Ishikawa (cell line): ENCODE results near the gene HMGN3.

Experiments
- CREB1 ChIP-seq: IDR thresholded peaks from 2 replicates; pipeline ENCODE4 v1.6.1; 2012; ENCODE audit warnings: low read depth
- EP300 ChIP-seq: IDR thresholded peaks from 2 replicates; pipeline ENCODE4 v1.6.1; 2012; ENCODE audit warnings: borderline replicate concordance
- NFIC ChIP-seq: IDR thresholded peaks from 2 replicates; pipeline ENCODE4 v1.6.1; 2012
- RAD21 ChIP-seq: IDR thresholded peaks from 2 replicates; pipeline ENCODE4 v1.6.1; 2012; ENCODE audit warnings: low read depth
- TEAD4 ChIP-seq: IDR thresholded peaks from 2 replicates; pipeline ENCODE4 v1.6.1; 2012

DNA sequence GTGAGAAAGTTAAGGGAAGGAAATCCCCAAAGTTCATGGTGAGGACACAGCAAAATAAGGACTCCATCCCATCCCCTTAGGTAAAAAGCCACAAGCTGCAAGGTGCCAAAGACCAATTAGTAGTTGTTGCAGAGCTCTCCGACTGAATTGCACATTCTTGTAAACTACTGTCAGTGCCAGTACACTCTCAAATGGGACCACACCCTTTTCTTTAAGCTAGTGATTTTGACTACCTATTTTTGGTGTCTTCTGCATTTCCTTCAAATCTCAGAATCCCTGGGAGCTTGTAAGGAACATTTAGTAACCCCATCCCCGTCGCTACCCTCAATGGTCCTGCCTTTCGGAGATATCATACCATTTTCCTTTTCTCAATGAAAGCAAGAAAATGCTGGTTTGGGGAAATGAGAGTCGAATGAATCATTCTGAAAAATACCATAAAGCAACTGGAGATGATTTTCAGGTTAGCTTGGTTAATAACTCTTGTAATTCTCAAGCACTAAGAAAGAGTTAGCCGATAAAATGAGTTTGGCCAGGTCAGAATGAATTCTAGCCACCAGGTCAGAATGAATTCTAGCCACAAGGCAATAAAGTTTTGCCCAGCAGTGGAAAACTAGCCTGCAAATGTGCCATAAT is 5.2 kb upstream of the HMGN3 start:
- TF ChIP-seq TEAD4 (no peak), NFIC (no peak), RAD21 (no peak), EP300 (no peak), CREB1 (no peak)
